ENCODE measurements around the gene CYP2A6. TPM values are rescaled to one million over a fixed set of nuclear protein-coding genes. Genes with fewer than 3 reads are reported as not detected.

Gene CYP2A6
- total RNA-seq, 2 donors from 2014 or later, result not detected

GRCh38 chr19:40809358-40810086 lies 40.7 kb downstream of the CYP2A6 start:
- H3K36me3 ChIP-seq (ENCODE audit: control insufficient read depth, insufficient read depth, low read length), result peaks cover 47% of the 10 kb centered on the region
- peak overlapping the region; percentile 98 for H3K27ac Mint-ChIP-seq

GRCh38 chr19:40808497-40808896 lies 41.8 kb downstream of the CYP2A6 start:
- Histone ChIP-seq H3K4me3 (ENCODE audit: low read length) (no peak overlapping the region), H3K36me3 (ENCODE audit: control insufficient read depth, insufficient read depth, low read length) (peaks cover 57% of the 10 kb centered on the region), H3K9ac (ENCODE audit: extremely low read depth, low read length, poor library complexity, severe bottlenecking) (no peak overlapping the region), H3K9me3 (ENCODE audit: control insufficient read depth, low read length) (no peaks in the 10 kb centered on the region), H3K27ac (ENCODE audit: low read depth, low read length) (no peak overlapping the region), H3K4me1 (ENCODE audit: control insufficient read depth, insufficient read depth, low read length) (peaks cover 8% of the 10 kb centered on the region), H3K27me3 (ENCODE audit: control insufficient read depth, insufficient read depth, low read length, poor library complexity, severe bottlenecking) (no peaks in the 10 kb centered on the region)
- 93 to 100% methylated on average over 4 to 5 of the region's 5 CpGs for WGBS, 2 experiments (ENCODE audit: insufficient coverage in 1 of 2, insufficient read length in 1 of 2)
- no peak for DNase-seq
- H3K9me3 Mint-ChIP-seq, result no peaks in the 10 kb centered on the region
- H3K27ac Mint-ChIP-seq, result no peak overlapping the region
- peaks cover 48% of the 10 kb centered on the region for H3K4me1 Mint-ChIP-seq
- peaks cover 31% of the 10 kb centered on the region for H3K36me3 Mint-ChIP-seq (ENCODE audit: low read depth)
- peaks cover 16% of the 10 kb centered on the region for H3K27me3 Mint-ChIP-seq (ENCODE audit: insufficient read depth)
- TF ChIP-seq CTCF (conservative IDR thresholded peaks at IDR 0.05), result no peak
- H3K4me3 Mint-ChIP-seq, result no peak overlapping the region

More at GRCh38 chr19:40809358-40810086, 40.7 kb downstream of the CYP2A6 start:
- Histone ChIP-seq H3K27me3 (ENCODE audit: control insufficient read depth, insufficient read depth, low read length, poor library complexity, severe bottlenecking) (no peaks in the 10 kb centered on the region), H3K4me3 (ENCODE audit: low read length) (no peak overlapping the region), H3K27ac (ENCODE audit: low read depth, low read length) (no peak overlapping the region), H3K9me3 (ENCODE audit: control insufficient read depth, low read length) (no peaks in the 10 kb centered on the region), H3K9ac (ENCODE audit: extremely low read depth, low read length, poor library complexity, severe bottlenecking) (no peak overlapping the region), H3K4me1 (ENCODE audit: control insufficient read depth, insufficient read depth, low read length) (peaks cover 1% of the 10 kb centered on the region)
- H3K4me3 Mint-ChIP-seq, result peak overlapping the region; percentile 67
- 95 to 97% methylated on average over 17 to 39 of the region's 39 CpGs for WGBS, 2 experiments (ENCODE audit: insufficient coverage in 1 of 2, insufficient read length in 1 of 2)
- peaks cover 37% of the 10 kb centered on the region for H3K4me1 Mint-ChIP-seq
- TF ChIP-seq CTCF (conservative IDR thresholded peaks at IDR 0.05), result no peak
- H3K9me3 Mint-ChIP-seq, result no peaks in the 10 kb centered on the region
- H3K36me3 Mint-ChIP-seq (ENCODE audit: low read depth), result peaks cover 25% of the 10 kb centered on the region
- DNase-seq, result peak; percentile 53
- peaks cover 26% of the 10 kb centered on the region for H3K27me3 Mint-ChIP-seq (ENCODE audit: insufficient read depth)

- no peak overlapping the region for H3K9ac ChIP-seq (ENCODE audit: extremely low read depth, low read length, poor library complexity, severe bottlenecking)
- Mint-ChIP-seq H3K27ac (peak overlapping the region; percentile 89), H3K4me3 (no peak overlapping the region), H3K36me3 (ENCODE audit: low read depth) (peaks cover 33% of the 10 kb centered on the region), H3K4me1 (peaks cover 52% of the 10 kb centered on the region), H3K27me3 (ENCODE audit: insufficient read depth) (peaks cover 13% of the 10 kb centered on the region), H3K9me3 (no peaks in the 10 kb centered on the region)
- WGBS, 2 experiments (ENCODE audit: insufficient coverage in 1 of 2, insufficient read length in 1 of 2), result 100% methylated on average over 2 of the region's 2 CpGs; no CpG with 5 or more reads in 1 of the 2 experiments
- no peaks in the 10 kb centered on the region for H3K27me3 ChIP-seq (ENCODE audit: control insufficient read depth, insufficient read depth, low read length, poor library complexity, severe bottlenecking)
- H3K4me1 ChIP-seq (ENCODE audit: control insufficient read depth, insufficient read depth, low read length), result peaks cover 12% of the 10 kb centered on the region
- no peak overlapping the region for H3K27ac ChIP-seq (ENCODE audit: low read depth, low read length)
- peaks cover 62% of the 10 kb centered on the region for H3K36me3 ChIP-seq (ENCODE audit: control insufficient read depth, insufficient read depth, low read length)
- no peak for DNase-seq
- no peaks in the 10 kb centered on the region for H3K9me3 ChIP-seq (ENCODE audit: control insufficient read depth, low read length)
- no peak for TF ChIP-seq CTCF (conservative IDR thresholded peaks at IDR 0.05)
- no peak overlapping the region for H3K4me3 ChIP-seq (ENCODE audit: low read length)
Observed at GRCh38 chr19:40808021-40808325, 42.3 kb downstream of the CYP2A6 start.
